ENCODE measurements around the gene FRK. TPM values are rescaled to one million over a fixed set of nuclear protein-coding genes. Genes with fewer than 3 reads are reported as not detected.

Gene FRK
- total and polyA plus RNA-seq, 2 donors from 2014 or later, result 5.9 to 25.0 TPM

GRCh38 chr6:115908906-115909559 lies 151.7 kb downstream of the FRK start:
- FAIRE-seq, result no peak

GRCh38 chr6:115905471-115905870 lies 155.2 kb downstream of the FRK start:
- Histone ChIP-seq H3K4me3 (ENCODE audit: low read length in 3 of 3) (no peak overlapping the region), H3K9me3 (ENCODE audit: control insufficient read depth in 2 of 3, insufficient read depth in 1 of 3, low read length in 3 of 3) (no peaks in the 10 kb centered on the region), H3K27me3 (ENCODE audit: control insufficient read depth, insufficient read depth, low read length) (no peaks in the 10 kb centered on the region), H3K9ac (ENCODE audit: low read length in 3 of 3) (no peak overlapping the region), H3K4me1 (ENCODE audit: control insufficient read depth in 2 of 3, insufficient read depth in 2 of 3, low read depth in 1 of 3, low read length in 3 of 3) (no peaks in the 10 kb centered on the region), H3K36me3 (ENCODE audit: control insufficient read depth in 2 of 3, insufficient read depth in 3 of 3, low read length in 3 of 3) (no peaks in the 10 kb centered on the region), H3K27ac (ENCODE audit: low read depth in 2 of 2, low read length in 2 of 2) (no peak overlapping the region)
- intact Hi-C loops (cut with DNase I), result no loop called here
- FAIRE-seq, result no peak
- no peak for TF ChIP-seq CTCF (IDR thresholded peaks at IDR 0.05; ENCODE audit: borderline replicate concordance, extremely low read depth, insufficient read depth)
- no peak for DNase-seq

More at GRCh38 chr6:115908906-115909559, 151.7 kb downstream of the FRK start:
- H3K27me3 ChIP-seq (ENCODE audit: control insufficient read depth, insufficient read depth, low read length), result no peaks in the 10 kb centered on the region
- DNase-seq, result no peak
- H3K9me3 ChIP-seq (ENCODE audit: control insufficient read depth in 2 of 3, insufficient read depth in 1 of 3, low read length in 3 of 3), result no peaks in the 10 kb centered on the region
- no peak overlapping the region for H3K4me3 ChIP-seq (ENCODE audit: low read length in 3 of 3)
- H3K27ac ChIP-seq (ENCODE audit: low read depth in 2 of 2, low read length in 2 of 2), result no peak overlapping the region
- intact Hi-C loops (cut with DNase I), result no loop called here
- H3K9ac ChIP-seq (ENCODE audit: low read length in 3 of 3), result no peak overlapping the region
- H3K36me3 ChIP-seq (ENCODE audit: control insufficient read depth in 2 of 3, insufficient read depth in 3 of 3, low read length in 3 of 3), result no peaks in the 10 kb centered on the region
- TF ChIP-seq CTCF (IDR thresholded peaks at IDR 0.05; ENCODE audit: borderline replicate concordance, extremely low read depth, insufficient read depth), result no peak
- H3K4me1 ChIP-seq (ENCODE audit: control insufficient read depth in 2 of 3, insufficient read depth in 2 of 3, low read depth in 1 of 3, low read length in 3 of 3), result no peaks in the 10 kb centered on the region

- Histone ChIP-seq H3K9me3 (ENCODE audit: control insufficient read depth in 2 of 3, insufficient read depth in 1 of 3, low read length in 3 of 3) (no peaks in the 10 kb centered on the region), H3K36me3 (ENCODE audit: control insufficient read depth in 2 of 3, insufficient read depth in 3 of 3, low read length in 3 of 3) (no peaks in the 10 kb centered on the region), H3K9ac (ENCODE audit: low read length in 3 of 3) (no peak overlapping the region), H3K4me1 (ENCODE audit: control insufficient read depth in 2 of 3, insufficient read depth in 2 of 3, low read depth in 1 of 3, low read length in 3 of 3) (no peaks in the 10 kb centered on the region), H3K27me3 (ENCODE audit: control insufficient read depth, insufficient read depth, low read length) (no peaks in the 10 kb centered on the region), H3K4me3 (ENCODE audit: low read length in 3 of 3) (no peak overlapping the region), H3K27ac (ENCODE audit: low read depth in 2 of 2, low read length in 2 of 2) (no peak overlapping the region)
- intact Hi-C loops (cut with DNase I), result no loop called here
- DNase-seq, result peak in 2 of 5 donors; percentile 45 to 75
- FAIRE-seq, result no peak
- no peak for TF ChIP-seq CTCF (IDR thresholded peaks at IDR 0.05; ENCODE audit: borderline replicate concordance, extremely low read depth, insufficient read depth)
These were observed 158.3 kb downstream of the FRK start for GRCh38 chr6:115902436-115902835.

GRCh38 chr6:115901896-115902295 lies 158.8 kb downstream of the FRK start:
- no peak for FAIRE-seq
- intact Hi-C loops (cut with DNase I), result no loop called here
- Histone ChIP-seq H3K36me3 (ENCODE audit: control insufficient read depth in 2 of 3, insufficient read depth in 3 of 3, low read length in 3 of 3) (no peaks in the 10 kb centered on the region), H3K27ac (ENCODE audit: low read depth in 2 of 2, low read length in 2 of 2) (no peak overlapping the region), H3K4me3 (ENCODE audit: low read length in 3 of 3) (no peak overlapping the region), H3K9ac (ENCODE audit: low read length in 3 of 3) (no peak overlapping the region), H3K9me3 (ENCODE audit: control insufficient read depth in 2 of 3, insufficient read depth in 1 of 3, low read length in 3 of 3) (no peaks in the 10 kb centered on the region), H3K4me1 (ENCODE audit: control insufficient read depth in 2 of 3, insufficient read depth in 2 of 3, low read depth in 1 of 3, low read length in 3 of 3) (no peaks in the 10 kb centered on the region), H3K27me3 (ENCODE audit: control insufficient read depth, insufficient read depth, low read length) (no peaks in the 10 kb centered on the region)
- peak in 2 of 5 donors; percentile 30 to 60 for DNase-seq
- TF ChIP-seq CTCF (IDR thresholded peaks at IDR 0.05; ENCODE audit: borderline replicate concordance, extremely low read depth, insufficient read depth), result no peak

Measured in kidney (tissue), 14 donors.